B cell (primary cell): ENCODE results near the gene ZNF787. TPM values are rescaled to one million over a fixed set of nuclear protein-coding genes. Genes with fewer than 3 reads are reported as not detected.

Experiments
- ATAC-seq: fragments of 200-7000 bp; cut with Tn5 transposase; one replicate; pipeline ENCODE4 v1.10.0; 2021; ENCODE audit warnings: low read depth, mild to moderate bottlenecking, moderate number of reproducible peaks, moderate library complexity
- CTCF ChIA-PET: fragments of 350-600 bp; sonication (Branson Sonifier 250); formaldehyde crosslinking; loops from one replicate; lab custom pipeline; 2021; ENCODE audit warnings: antibody characterized with exemption, inconsistent platforms; lab: Charles Lee
- POLR2A ChIA-PET: fragments of 350-600 bp; sonication (Branson Sonifier 250); formaldehyde crosslinking; loops from one replicate; lab custom pipeline; 2021; ENCODE audit warnings: antibody characterized with exemption; lab: Charles Lee
- DNase-seq: peaks from one replicate; pipeline ENCODE4 v3.0.0; 2013
- H2AFZ ChIP-seq: 2 replicates; pipeline ENCODE4 v1.6.1; 2012; ENCODE audit warnings: mild to moderate bottlenecking, low read depth, low read length; ENCODE audit not compliant: insufficient read depth, poor library complexity, severe bottlenecking
- H3K27ac ChIP-seq, 2 donors: 1 replicate in 1 of 2; 2 replicates in 1 of 2; pipeline ENCODE4 v1.5.1; 2012 to 2013; ENCODE audit warnings: low read length in 2 of 2, mild to moderate bottlenecking in 2 of 2, moderate library complexity in 1 of 2
- H3K27me3 ChIP-seq, 4 experiments: fragments of 200-600 bp in 1 of 4; sonication (generic) in 1 of 4; replicated peaks in 1 of 4; 1 replicate in 2 of 4; 2 replicates in 2 of 4; pipeline versions ENCODE4 v1.6.1 to v1.7.0; 2013 to 2016; ENCODE audit warnings: low read length in 3 of 4, mild to moderate bottlenecking in 2 of 4, mixed read lengths in 1 of 4, moderate library complexity in 1 of 4; ENCODE audit not compliant: insufficient read depth in 4 of 4, control insufficient read depth in 3 of 4; ENCODE audit errors: control extremely low read depth in 1 of 4
- H3K36me3 ChIP-seq, 2 experiments: replicated peaks in 1 of 2; 1 replicate in 1 of 2; 2 replicates in 1 of 2; pipeline versions ENCODE4 v1.6.1 to v1.7.1; 2013; ENCODE audit warnings: low read length in 1 of 2; ENCODE audit not compliant: insufficient read depth in 2 of 2, control insufficient read depth in 1 of 2; ENCODE audit errors: control extremely low read depth in 1 of 2, extremely low read depth in 1 of 2
- H3K4me1 ChIP-seq, 2 donors: fragments of 200-600 bp in 1 of 2; sonication (generic) in 1 of 2; 1 replicate in 1 of 2; 2 replicates in 1 of 2; pipeline versions ENCODE4 v1.5.1 to v1.6.1; 2013 to 2017; ENCODE audit warnings: low read length in 2 of 2; ENCODE audit not compliant: control insufficient read depth in 2 of 2, insufficient read depth in 2 of 2
- H3K4me2 ChIP-seq: replicated peaks from 2 replicates; pipeline ENCODE3; 2012; ENCODE audit warnings: mild to moderate bottlenecking, low read depth, low read length; ENCODE audit not compliant: poor library complexity, severe bottlenecking
- H3K4me3 ChIP-seq, 5 experiments: fragments of 200-600 bp in 1 of 5; sonication (generic) in 1 of 5; 1 replicate in 3 of 5; 2 replicates in 2 of 5; pipeline versions ENCODE4 v1.5.1 to v1.7.0; 2011 to 2016; ENCODE audit warnings: low read length in 4 of 5, mild to moderate bottlenecking in 4 of 5, low read depth in 2 of 5, control low read depth in 1 of 5, moderate library complexity in 1 of 5; ENCODE audit not compliant: insufficient read depth in 1 of 5; ENCODE audit errors: control extremely low read depth in 1 of 5, extremely low read depth in 1 of 5
- H3K79me2 ChIP-seq: fragments of 200-600 bp; sonication (generic); one replicate; pipeline ENCODE4 v1.6.0; 2016; ENCODE audit warnings: low read length; ENCODE audit not compliant: control insufficient read depth, insufficient read depth
- H3K9ac ChIP-seq: fragments of 200-600 bp; sonication (generic); 2 replicates; pipeline ENCODE4 v1.6.1; 2017; ENCODE audit warnings: mild to moderate bottlenecking, low read length, moderate library complexity
- H3K9me3 ChIP-seq, 3 donors: one replicate each; pipeline versions ENCODE4 v1.6.1 to v1.7.1; 2013; ENCODE audit warnings: low read length in 2 of 3; ENCODE audit not compliant: control insufficient read depth in 2 of 3, insufficient read depth in 1 of 3; ENCODE audit errors: control extremely low read depth in 1 of 3
- H4K20me1 ChIP-seq: 2 replicates; pipeline ENCODE4 v1.6.0; 2012; ENCODE audit warnings: mild to moderate bottlenecking, low read length; ENCODE audit not compliant: insufficient read depth, control insufficient read depth, poor library complexity, severe bottlenecking
- H3K27ac Mint-ChIP-seq: one replicate; pipeline ENCODE4 v1.8.0; 2021; ENCODE audit warnings: mixed read lengths
- H3K27me3 Mint-ChIP-seq: one replicate; pipeline ENCODE4 v1.8.0; 2021; ENCODE audit warnings: mixed read lengths
- H3K4me1 Mint-ChIP-seq: one replicate; pipeline ENCODE4 v1.8.0; 2021; ENCODE audit warnings: mixed read lengths
- H3K4me3 Mint-ChIP-seq: one replicate; pipeline ENCODE4 v1.8.0; 2021; ENCODE audit warnings: mixed read lengths
- H3K9me3 Mint-ChIP-seq: one replicate; pipeline ENCODE4 v1.8.0; 2022; ENCODE audit warnings: mixed read lengths; ENCODE audit not compliant: insufficient read depth
- CTCF ChIP-seq: fragments of 200-600 bp; IDR thresholded peaks from one replicate; pipeline ENCODE4 v1.8.0; 2022; ENCODE audit warnings: antibody characterized with exemption, mild to moderate bottlenecking
- EZH2 ChIP-seq: IDR thresholded peaks from 2 replicates; pipeline ENCODE4 v1.6.1; 2012; ENCODE audit warnings: borderline replicate concordance, low read depth, mild to moderate bottlenecking, moderate library complexity, low read length; ENCODE audit not compliant: insufficient read depth, poor library complexity, severe bottlenecking
- WGBS: methylation state at CpG from one replicate; pipeline ENCODE4 v1.1.5; 2013; ENCODE audit warnings: missing lambda C conversion rate; ENCODE audit not compliant: insufficient coverage; 5-methylcytosine and 5-hydroxymethylcytosine counted together
- intact Hi-C: fragments of 100-400 bp; cut with micrococcal nuclease; formaldehyde crosslinking; loops from one replicate; pipeline ENCODE4 v1.10.0; 2022
- polyA plus RNA-seq: library from polyadenylated mRNA; depleted of rRNA; stranded (reverse); fragments of >200 nt; gene quantifications from 2 replicates; pipeline ENCODE4 v1.2.3, GENCODE V29; 2012
- total RNA-seq, 2 donors: library from RNA; stranded (reverse); fragments of 120-200 nt in 1 of 2; gene quantifications; 1 replicate in 1 of 2; 2 replicates in 1 of 2; pipeline versions ENCODE4 v1.2.3 to v1.2.4, GENCODE V29; 2013 to 2022

The ZNF787 gene
- total and polyA plus RNA-seq, 2 donors (not counting 1 experiment from before 2014, with no cell fraction given), result 19.6 to 47.9 TPM

- H3K79me2 ChIP-seq, result peaks cover 50% of the 10 kb centered on the region
- no peaks in the 10 kb centered on the region for H3K9me3 ChIP-seq
- H3K4me1 ChIP-seq, result no peaks in the 10 kb centered on the region
- no peak overlapping the region for H3K4me3 Mint-ChIP-seq
- no peaks in the 10 kb centered on the region for H3K27me3 Mint-ChIP-seq
- H3K4me2 ChIP-seq, result no peak overlapping the region
- H2AFZ ChIP-seq, result no peak overlapping the region
- no peak overlapping the region for H3K4me3 ChIP-seq
- ChIA-PET POLR2A (no interaction called here), CTCF (no interaction called here)
- ATAC-seq (no peak), DNase-seq (no peak)
- TF ChIP-seq CTCF (no peak), EZH2 (no peak)
- H4K20me1 ChIP-seq, result peaks cover 15% of the 10 kb centered on the region
- intact Hi-C loops, result loop anchor here (10.0 kb wide), 1 partner anchor 523 kb away; the partner anchor contains the start of gene ZNF784
- H3K9me3 Mint-ChIP-seq, result no peaks in the 10 kb centered on the region
- 97% methylated on average over 13 of the region's 15 CpGs for WGBS
- no peak overlapping the region for H3K9ac ChIP-seq
- no peak overlapping the region for H3K27ac Mint-ChIP-seq
- H3K4me1 Mint-ChIP-seq, result peaks cover 6% of the 10 kb centered on the region
- no peaks in the 10 kb centered on the region for H3K27me3 ChIP-seq
- peaks cover 0 to 18% of the 10 kb centered on the region in 2 experiments for H3K36me3 ChIP-seq
- no peak overlapping the region for H3K27ac ChIP-seq
Measured at GRCh38 chr19:56148096-56148495, 27.0 kb upstream of the ZNF787 start.

GRCh38 chr19:56147307-56147706 is 26.2 kb upstream of the ZNF787 start:
- CTCF ChIA-PET, result no interaction called here
- WGBS, result 98% methylated on average over 21 of the region's 22 CpGs
- no peak for TF ChIP-seq EZH2
- no peak for TF ChIP-seq CTCF
- Histone ChIP-seq H3K36me3 (peaks cover 0 to 18% of the 10 kb centered on the region in 2 experiments), H3K4me3 (no peak overlapping the region), H4K20me1 (peaks cover 8% of the 10 kb centered on the region), H3K79me2 (peaks cover 58% of the 10 kb centered on the region), H3K9me3 (no peaks in the 10 kb centered on the region), H3K9ac (no peak overlapping the region), H3K4me1 (no peaks in the 10 kb centered on the region), H3K27ac (no peak overlapping the region), H3K27me3 (no peaks in the 10 kb centered on the region), H2AFZ (no peak overlapping the region), H3K4me2 (no peak overlapping the region)
- POLR2A ChIA-PET, result no interaction called here
- DNase-seq (no peak), ATAC-seq (no peak)
- no peaks in the 10 kb centered on the region for H3K9me3 Mint-ChIP-seq
- H3K27ac Mint-ChIP-seq, result no peak overlapping the region
- H3K4me1 Mint-ChIP-seq, result peaks cover 9% of the 10 kb centered on the region
- no peak overlapping the region for H3K4me3 Mint-ChIP-seq
- H3K27me3 Mint-ChIP-seq, result no peaks in the 10 kb centered on the region
- intact Hi-C loops, result loop anchor here (10.0 kb wide), 1 partner anchor 523 kb away; the partner anchor contains the start of gene ZNF784
